GM21737 (cell line): ENCODE data around the gene PSMB3.
"Not testable (repeated sequence)": the region's sequence is repeated elsewhere in the genome, so short reads cannot be mapped to it uniquely, and the experiment has no call there.

Experiments
- ATAC-seq: cut with Tn5 transposase; IDR thresholded peaks from one replicate; pipeline ENCODE4 v1.9.1; 2021; ENCODE audit warnings: mild to moderate bottlenecking, moderate library complexity; ENCODE audit not compliant: unreplicated experiment

The PSMB3 gene

GRCh38 chr17:38748149-38748891, 4.2 kb upstream of the PSMB3 start, which contains the start of gene PCGF2:
Gene PCGF2, minus strand, starts transcription at chr17:38748336. Its CDS starts 7,934 bp downstream, at chr17:38740402.
- no peak for ATAC-seq

GRCh38 chr17:38748892-38749222, 3.7 kb upstream of the PSMB3 start:
- ATAC-seq = no peak

- no peak for ATAC-seq
Observed at GRCh38 chr17:38749223-38750043, 3.1 kb upstream of the PSMB3 start.

GRCh38 chr17:38750044-38750311, 2.6 kb upstream of the PSMB3 start:
- ATAC-seq = no peak

GRCh38 chr17:38750312-38751121, 2.0 kb upstream of the PSMB3 start:
- no peak for ATAC-seq

GRCh38 chr17:38751144-38751807, 1.3 kb upstream of the PSMB3 start:
- ATAC-seq = no peak

GRCh38 chr17:38751808-38752307, 683 bp upstream of the PSMB3 start:
- ATAC-seq = peak; percentile 24

- no peak for ATAC-seq
Observed at GRCh38 chr17:38753071-38753506, 548 bp downstream of the PSMB3 start.

GRCh38 chr17:38761612-38762011, 9.1 kb downstream of the PSMB3 start:
- no peak for ATAC-seq

GRCh38 chr17:38762231-38762630, 9.7 kb downstream of the PSMB3 start:
- ATAC-seq = no peak

- no peak for ATAC-seq
Observed at GRCh38 chr17:38766341-38766740, 13.8 kb downstream of the PSMB3 start.

GRCh38 chr17:38768417-38768816, 15.9 kb downstream of the PSMB3 start:
- no peak for ATAC-seq

- no peak for ATAC-seq
Observed at GRCh38 chr17:38773258-38773657, 20.7 kb downstream of the PSMB3 start.

GRCh38 chr17:38777641-38778250, 25.2 kb downstream of the PSMB3 start:
- no peak for ATAC-seq

- ATAC-seq = no peak
Observed at GRCh38 chr17:38779965-38780752, 27.6 kb downstream of the PSMB3 start.

- ATAC-seq = no peak
Observed at GRCh38 chr17:38783227-38783626, 30.7 kb downstream of the PSMB3 start.

GRCh38 chr17:38786372-38786771, 33.8 kb downstream of the PSMB3 start:
- ATAC-seq = no peak

GRCh38 chr17:38787999-38788398, 35.5 kb downstream of the PSMB3 start:
- ATAC-seq = not testable (repeated sequence)

GRCh38 chr17:38789185-38789584, 36.6 kb downstream of the PSMB3 start:
- ATAC-seq = no peak
